Measurements from ENCODE around the gene ANKRD45.

ANKRD45 gene

GRCh38 chr1:173560285-173560880, 109.3 kb downstream of the ANKRD45 start:
- no peaks in the 10 kb centered on the region for H3K27me3 ChIP-seq (ENCODE audit: control insufficient read depth, insufficient read depth, low read length)
- H3K4me1 ChIP-seq (ENCODE audit: control insufficient read depth, insufficient read depth, low read length), result no peaks in the 10 kb centered on the region
- no peak overlapping the region for H3K27ac ChIP-seq (ENCODE audit: low read depth, low read length)
- H3K9ac ChIP-seq (ENCODE audit: low read length), result no peak overlapping the region
- no peak overlapping the region for H3K4me3 ChIP-seq (ENCODE audit: low read length)
- H3K36me3 ChIP-seq (ENCODE audit: control insufficient read depth, insufficient read depth, low read length), result no peaks in the 10 kb centered on the region
